OCI-LY7 (cell line): Measurements from ENCODE around the gene HIVEP3.

Source experiments
- EZH2phosphoT487 ChIP-seq: fragments of 200-600 bp; sonication (generic); IDR thresholded peaks from 2 replicates; pipeline ENCODE4 v1.6.1; 2018; ENCODE audit warnings: low read depth, borderline replicate concordance, mild to moderate bottlenecking, mixed run types, antibody characterized with exemption, low read length, moderate library complexity, mixed read lengths
- TF ChIP-seq, protein P1 (sequence below): fragments of 200-600 bp; sonication (generic); conservative IDR thresholded peaks from 2 replicates; pipeline ENCODE4 v1.5.1; 2014; ENCODE audit warnings: mild to moderate bottlenecking, antibody characterized with exemption, low read length, moderate library complexity, mixed read lengths

DNA sequence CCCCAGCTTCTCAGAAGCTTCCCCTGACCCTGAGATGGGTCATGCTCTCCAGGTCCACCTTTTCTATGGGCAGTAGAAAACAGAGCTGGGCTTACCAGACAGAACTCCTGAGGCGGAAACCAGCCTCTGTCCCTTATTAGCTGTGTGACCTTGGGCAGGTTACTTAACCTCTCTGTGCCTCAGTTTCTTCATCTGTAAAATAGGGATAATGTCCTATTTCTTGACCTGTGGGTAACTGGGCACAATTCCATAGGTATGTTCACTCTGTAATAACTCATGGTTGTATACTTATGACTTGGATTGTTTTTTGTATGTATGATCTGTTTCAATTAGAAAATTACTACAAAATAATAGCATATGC, 377.1 kb downstream of the HIVEP3 start:
- TF ChIP-seq EZH2phosphoT487: no peak
- TF ChIP-seq, protein P1, sequence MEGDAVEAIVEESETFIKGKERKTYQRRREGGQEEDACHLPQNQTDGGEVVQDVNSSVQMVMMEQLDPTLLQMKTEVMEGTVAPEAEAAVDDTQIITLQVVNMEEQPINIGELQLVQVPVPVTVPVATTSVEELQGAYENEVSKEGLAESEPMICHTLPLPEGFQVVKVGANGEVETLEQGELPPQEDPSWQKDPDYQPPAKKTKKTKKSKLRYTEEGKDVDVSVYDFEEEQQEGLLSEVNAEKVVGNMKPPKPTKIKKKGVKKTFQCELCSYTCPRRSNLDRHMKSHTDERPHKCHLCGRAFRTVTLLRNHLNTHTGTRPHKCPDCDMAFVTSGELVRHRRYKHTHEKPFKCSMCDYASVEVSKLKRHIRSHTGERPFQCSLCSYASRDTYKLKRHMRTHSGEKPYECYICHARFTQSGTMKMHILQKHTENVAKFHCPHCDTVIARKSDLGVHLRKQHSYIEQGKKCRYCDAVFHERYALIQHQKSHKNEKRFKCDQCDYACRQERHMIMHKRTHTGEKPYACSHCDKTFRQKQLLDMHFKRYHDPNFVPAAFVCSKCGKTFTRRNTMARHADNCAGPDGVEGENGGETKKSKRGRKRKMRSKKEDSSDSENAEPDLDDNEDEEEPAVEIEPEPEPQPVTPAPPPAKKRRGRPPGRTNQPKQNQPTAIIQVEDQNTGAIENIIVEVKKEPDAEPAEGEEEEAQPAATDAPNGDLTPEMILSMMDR: no peak
